Endodermal cell (in vitro differentiated cells): ENCODE measurements around the gene TMF1. TPM values are rescaled to one million over a fixed set of nuclear protein-coding genes. Genes with fewer than 3 reads are reported as not detected.

Experiments used
- DNase-seq: peaks from one replicate; pipeline ENCODE4 v3.0.0-alpha.2; 2017
- H3K27ac ChIP-seq: 2 replicates; pipeline ENCODE4 v1.5.1; 2013; ENCODE audit warnings: mild to moderate bottlenecking, low read depth, low read length, moderate library complexity
- H3K27me3 ChIP-seq: 2 replicates; pipeline ENCODE4 v1.6.1; 2013; ENCODE audit warnings: mild to moderate bottlenecking, low read length, moderate library complexity; ENCODE audit not compliant: insufficient read depth, control insufficient read depth, poor library complexity, severe bottlenecking
- H3K36me3 ChIP-seq: 2 replicates; pipeline ENCODE4 v1.7.0; 2013; ENCODE audit warnings: mild to moderate bottlenecking, low read length, moderate library complexity; ENCODE audit not compliant: control insufficient read depth, insufficient read depth
- H3K4me1 ChIP-seq: one replicate; pipeline ENCODE4 v1.7.0; 2013; ENCODE audit warnings: low read length; ENCODE audit not compliant: control insufficient read depth, insufficient read depth
- H3K4me3 ChIP-seq: 2 replicates; pipeline ENCODE4 v1.5.1; 2013; ENCODE audit warnings: mild to moderate bottlenecking, low read length, moderate library complexity
- H3K9ac ChIP-seq: 2 replicates; pipeline ENCODE4 v1.6.1; 2013; ENCODE audit warnings: mild to moderate bottlenecking, low read length, moderate library complexity; ENCODE audit not compliant: poor library complexity, severe bottlenecking; ENCODE audit errors: extremely low read depth
- H3K9me3 ChIP-seq: 2 replicates; pipeline ENCODE4 v1.6.1; 2013; ENCODE audit warnings: mild to moderate bottlenecking, low read length, moderate library complexity; ENCODE audit not compliant: control insufficient read depth
- H3K27ac Mint-ChIP-seq: 2 replicates; pipeline ENCODE4 v1.8.0; 2020; ENCODE audit warnings: mixed read lengths
- H3K27me3 Mint-ChIP-seq: 2 replicates; pipeline ENCODE4 v1.8.0; 2021; ENCODE audit warnings: mild to moderate bottlenecking, mixed read lengths; ENCODE audit not compliant: insufficient read depth
- H3K36me3 Mint-ChIP-seq: 2 replicates; pipeline ENCODE4 v1.8.0; 2020; ENCODE audit warnings: low read depth, mixed read lengths
- H3K4me1 Mint-ChIP-seq: 2 replicates; pipeline ENCODE4 v1.8.0; 2020; ENCODE audit warnings: mixed read lengths
- H3K4me3 Mint-ChIP-seq: 2 replicates; pipeline ENCODE4 v1.8.0; 2020; ENCODE audit warnings: mild to moderate bottlenecking, moderate library complexity, mixed read lengths
- H3K9me3 Mint-ChIP-seq: 2 replicates; pipeline ENCODE4 v1.8.0; 2020; ENCODE audit warnings: mild to moderate bottlenecking, mixed read lengths
- CTCF ChIP-seq: fragments of 200-600 bp; sonication (generic); conservative IDR thresholded peaks from 2 replicates; pipeline ENCODE4 v1.5.0; 2021; ENCODE audit warnings: antibody characterized with exemption, mild to moderate bottlenecking
- whole genome bisulfite sequencing, 2 experiments: methylation state at CpG; one replicate each; pipeline versions ENCODE4 v1.1.5 to v1.1.7; 2013; ENCODE audit warnings: missing lambda C conversion rate in 2 of 2, mixed read lengths in 1 of 2; ENCODE audit not compliant: insufficient coverage in 1 of 2, insufficient read length in 1 of 2; 5-methylcytosine and 5-hydroxymethylcytosine counted together
- total RNA-seq, 2 donors: library from RNA; stranded (reverse); fragmentation: NEBNext Ultra II Directional in 1 of 2; extraction: Animal tissue kit (Norgen Biotek cat#: 25700) in 1 of 2; gene quantifications; 2 replicates in 1 of 2; 3 replicates in 1 of 2; pipeline ENCODE4 v1.2.1, GENCODE V29; 2021

The TMF1 gene
- total RNA-seq, 2 donors from 2014 or later, result 25.6 to 31.3 TPM

DNA sequence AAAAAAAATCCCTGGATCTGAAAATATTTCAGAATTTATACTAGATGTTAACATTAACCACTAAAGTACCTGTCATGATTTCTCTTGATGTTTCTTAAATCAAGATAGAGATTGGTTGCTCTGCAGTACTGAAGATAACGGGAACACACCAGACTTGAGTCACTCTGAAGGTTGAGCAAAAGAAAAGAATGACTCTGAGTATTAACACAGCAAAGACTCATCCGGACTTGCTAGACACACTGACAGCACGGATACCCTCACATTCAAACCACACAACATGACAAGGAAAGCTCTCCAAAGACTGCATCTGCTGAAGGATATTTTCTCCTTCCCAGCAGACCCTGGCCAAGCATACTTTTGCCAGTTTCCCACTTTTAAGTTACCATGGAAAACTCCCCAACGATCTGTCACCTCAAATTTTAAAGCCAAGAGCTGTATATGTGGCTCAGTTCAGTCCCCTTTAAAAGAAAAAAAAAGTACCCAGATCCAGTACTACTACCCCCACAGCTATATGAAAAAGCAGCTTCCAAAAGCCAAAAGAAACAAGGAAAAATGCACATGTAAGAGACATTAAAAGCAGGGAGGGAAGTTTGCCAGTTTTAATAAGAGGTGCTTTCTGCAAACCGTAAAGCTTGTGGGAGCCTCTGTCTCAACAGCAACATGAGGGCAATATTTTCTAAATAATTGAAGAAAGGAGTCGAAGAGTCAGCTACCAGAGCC is 46.9 kb downstream of the TMF1 start:
- H3K36me3 Mint-ChIP-seq, result peaks cover 64% of the 10 kb centered on the region
- Histone ChIP-seq H3K27me3 (no peaks in the 10 kb centered on the region), H3K27ac (no peak overlapping the region), H3K9me3 (no peaks in the 10 kb centered on the region), H3K9ac (no peak overlapping the region), H3K36me3 (peaks cover 68% of the 10 kb centered on the region), H3K4me3 (no peak overlapping the region), H3K4me1 (peaks cover 6% of the 10 kb centered on the region)
- no peak for DNase-seq
- no peaks in the 10 kb centered on the region for H3K27me3 Mint-ChIP-seq
- H3K27ac Mint-ChIP-seq, result no peak overlapping the region
- 93 to 94% methylated on average over 4 to 6 of the region's 6 CpGs for WGBS, 2 experiments
- no peaks in the 10 kb centered on the region for H3K9me3 Mint-ChIP-seq
- H3K4me1 Mint-ChIP-seq, result peaks cover 36% of the 10 kb centered on the region
- TF ChIP-seq CTCF, result no peak
- no peak overlapping the region for H3K4me3 Mint-ChIP-seq

- peaks cover 70% of the 10 kb centered on the region for H3K36me3 ChIP-seq
These were observed 48.0 kb downstream of the TMF1 start for GRCh38 chr3:69004138-69004537.

GRCh38 chr3:68999605-69000004 is 52.5 kb downstream of the TMF1 start:
- Histone ChIP-seq H3K9ac (no peak overlapping the region), H3K4me1 (peaks cover 8% of the 10 kb centered on the region), H3K9me3 (no peaks in the 10 kb centered on the region), H3K27me3 (no peaks in the 10 kb centered on the region), H3K36me3 (peaks cover 75% of the 10 kb centered on the region), H3K4me3 (no peak overlapping the region), H3K27ac (no peak overlapping the region)
- TF ChIP-seq CTCF, result no peak
- 97% methylated on average over 1 of the region's 1 CpG; no CpG with 5 or more reads in 1 of the 2 experiments for WGBS, 2 experiments
- DNase-seq, result no peak
- H3K4me3 Mint-ChIP-seq, result no peak overlapping the region
- peaks cover 7% of the 10 kb centered on the region for H3K4me1 Mint-ChIP-seq
- no peak overlapping the region for H3K27ac Mint-ChIP-seq
- H3K36me3 Mint-ChIP-seq, result peaks cover 67% of the 10 kb centered on the region
- no peaks in the 10 kb centered on the region for H3K27me3 Mint-ChIP-seq
- H3K9me3 Mint-ChIP-seq, result no peaks in the 10 kb centered on the region

More at GRCh38 chr3:69004138-69004537, 48.0 kb downstream of the TMF1 start:
- Histone ChIP-seq H3K27ac (no peak overlapping the region), H3K4me3 (no peak overlapping the region), H3K27me3 (no peaks in the 10 kb centered on the region), H3K9ac (no peak overlapping the region), H3K4me1 (peaks cover 6% of the 10 kb centered on the region), H3K9me3 (no peaks in the 10 kb centered on the region)
- peaks cover 25% of the 10 kb centered on the region for H3K4me1 Mint-ChIP-seq
- H3K4me3 Mint-ChIP-seq, result no peak overlapping the region
- H3K36me3 Mint-ChIP-seq, result peaks cover 72% of the 10 kb centered on the region
- no peak overlapping the region for H3K27ac Mint-ChIP-seq
- no peaks in the 10 kb centered on the region for H3K27me3 Mint-ChIP-seq
- TF ChIP-seq CTCF, result no peak
- 93 to 100% methylated on average over 7 to 9 of the region's 9 CpGs for WGBS, 2 experiments
- no peak for DNase-seq
- no peaks in the 10 kb centered on the region for H3K9me3 Mint-ChIP-seq
